ENCODE data around the gene UAP1.

Gene UAP1

GRCh38 chr1:162561616-162562469 is at the start of gene UAP1:
TSS of gene UAP1 (plus strand) at chr1:162561722. CDS start at chr1:162566069, 4,347 bp downstream.
- DNase-seq (ENCODE audit: low read depth) = no peak
- peak within 1 kb of the TSS; percentile 83 for H3K4me3 ChIP-seq (ENCODE audit: low read depth, low read length)
- TF ChIP-seq CTCF (IDR thresholded peaks at IDR 0.05; ENCODE audit: low read depth, low read length, missing control alignments) = no peak

- no peak for DNase-seq (ENCODE audit: low read depth)
- TF ChIP-seq CTCF (IDR thresholded peaks at IDR 0.05; ENCODE audit: low read depth, low read length, missing control alignments) = no peak
- no peak overlapping the region for H3K4me3 ChIP-seq (ENCODE audit: low read depth, low read length)
These were observed 34.2 kb upstream of the UAP1 start for GRCh38 chr1:162527314-162527713.

GRCh38 chr1:162530307-162530987 is 31.1 kb upstream of the UAP1 start:
- no peak for TF ChIP-seq CTCF (IDR thresholded peaks at IDR 0.05; ENCODE audit: low read depth, low read length, missing control alignments)
- DNase-seq (ENCODE audit: low read depth) = peak; percentile 75
- H3K4me3 ChIP-seq (ENCODE audit: low read depth, low read length) = no peak overlapping the region; the same call in 1 of the 2 replicates

- TF ChIP-seq CTCF (IDR thresholded peaks at IDR 0.05; ENCODE audit: low read depth, low read length, missing control alignments) = no peak
- no peak overlapping the region for H3K4me3 ChIP-seq (ENCODE audit: low read depth, low read length)
- no peak for DNase-seq (ENCODE audit: low read depth)
These were observed 30.6 kb upstream of the UAP1 start for GRCh38 chr1:162530988-162531319.

- no peak overlapping the region for H3K4me3 ChIP-seq (ENCODE audit: low read depth, low read length)
- TF ChIP-seq CTCF (IDR thresholded peaks at IDR 0.05; ENCODE audit: low read depth, low read length, missing control alignments) = no peak
- DNase-seq (ENCODE audit: low read depth) = no peak
These were observed 26.0 kb upstream of the UAP1 start for GRCh38 chr1:162535501-162535900.

GRCh38 chr1:162536511-162536910 is 25.0 kb upstream of the UAP1 start:
- no peak for DNase-seq (ENCODE audit: low read depth)
- no peak for TF ChIP-seq CTCF (IDR thresholded peaks at IDR 0.05; ENCODE audit: low read depth, low read length, missing control alignments)
- no peak overlapping the region for H3K4me3 ChIP-seq (ENCODE audit: low read depth, low read length)
